AG04450 (cell line): ENCODE results near the gene AUP1. TPM values are rescaled to one million over a fixed set of nuclear protein-coding genes. Genes with fewer than 3 reads are reported as not detected.

Source experiments
- CTCF ChIA-PET: fragments of 300-600, 350-600 bp; formaldehyde crosslinking; extraction: SDS; loops from one replicate; lab custom pipeline; 2022; ENCODE audit warnings: antibody characterized with exemption, inconsistent platforms; lab: Charles Lee
- POLR2A ChIA-PET: fragments of 350-600 bp; formaldehyde crosslinking; extraction: SDS; loops from one replicate; lab custom pipeline; 2021; ENCODE audit warnings: antibody characterized with exemption, inconsistent platforms; lab: Yijun Ruan, JAX
- DNase-seq: peaks from one replicate; pipeline ENCODE4 v3.0.0-alpha.2; 2011; ENCODE audit warnings: low read depth, low spot score
- H3K27ac ChIP-seq: one replicate; pipeline ENCODE4 v1.5.1; 2012; ENCODE audit warnings: low read depth, low read length, control low read depth
- H3K27me3 ChIP-seq: one replicate; pipeline ENCODE4 v1.6.0; 2012; ENCODE audit warnings: low read length; ENCODE audit not compliant: control insufficient read depth, insufficient read depth
- H3K4me3 ChIP-seq: 2 replicates; pipeline ENCODE4 v1.5.1; 2011; ENCODE audit warnings: mild to moderate bottlenecking, low read depth, low read length, control low read depth
- H3K9me3 ChIP-seq: 2 replicates; pipeline ENCODE4 v1.5.1; 2012; ENCODE audit warnings: low read length; ENCODE audit not compliant: control insufficient read depth, insufficient read depth
- CTCF ChIP-seq: IDR thresholded peaks from 2 replicates; pipeline ENCODE4 v1.5.1; 2011; ENCODE audit warnings: low read depth, low read length, control low read depth, inconsistent platforms
- polyA plus RNA-seq: library from polyadenylated mRNA; depleted of rRNA; stranded (reverse); fragments of >200 nt; gene quantifications from 2 replicates; pipeline ENCODE4 v1.2.3, GENCODE V29; 2011; rRNA removed

The AUP1 gene
- polyA plus RNA-seq, 1 experiment: 51.9 TPM

- ChIA-PET POLR2A (interaction anchor here (0.6 to 2.8 kb wide), 9 partner anchors 9 to 281 kb away, joined by 3 to 16 read pairs (median 4); partner anchors contain the start of genes AUP1, HTRA2, INO80B and LOXL3), CTCF (interaction anchor here (0.6 to 12.6 kb wide), 9 partner anchors 10 to 396 kb away, joined by 3 to 174 read pairs (median 6); partner anchors contain the start of genes AUP1, HTRA2 and MRPL53)
- no peak for DNase-seq
- Histone ChIP-seq H3K27me3 (no peaks in the 10 kb centered on the region), H3K27ac (peak overlapping the region; percentile 70), H3K9me3 (no peaks in the 10 kb centered on the region; the same call in 1 of the 2 replicates), H3K4me3 (peak overlapping the region; percentile 99)
- no peak for TF ChIP-seq CTCF
Measured at GRCh38 chr2:74481961-74482800, 47.3 kb downstream of the AUP1 start.

GRCh38 chr2:74481431-74481830 is 48.1 kb downstream of the AUP1 start:
- POLR2A ChIA-PET: interaction anchor here (1.1 to 2.8 kb wide), 6 partner anchors 9 to 72 kb away, joined by 3 to 16 read pairs (median 6); partner anchors contain the start of genes AUP1, HTRA2, INO80B and LOXL3
- Histone ChIP-seq H3K27ac (peak overlapping the region; percentile 21), H3K27me3 (no peaks in the 10 kb centered on the region), H3K9me3 (no peaks in the 10 kb centered on the region; the same call in 1 of the 2 replicates), H3K4me3 (peak overlapping the region; percentile 99)
- no peak for DNase-seq
- CTCF ChIA-PET: interaction anchor here (1.5 to 12.6 kb wide), 3 partner anchors 23 to 106 kb away, joined by 4 to 174 read pairs (median 11); no protein-coding TSS in a partner anchor
- TF ChIP-seq CTCF: no peak

Other genes starting within 250 kb of the AUP1 start
- gene SLC4A5, start 186.3 kb downstream of the AUP1 start, polyA plus RNA-seq: 0.15 and 0.25 TPM in 2 replicates
- gene DCTN1, start 149.4 kb downstream of the AUP1 start, polyA plus RNA-seq: 147 and 188 TPM in 2 replicates
- 0.16 TPM in 2 replicates for gene C2orf81, start 108.1 kb downstream of the AUP1 start, polyA plus RNA-seq
- 14.5 and 19.5 TPM in 2 replicates for gene WDR54, start 108.0 kb downstream of the AUP1 start, polyA plus RNA-seq
- 12.6 and 12.7 TPM in 2 replicates for gene RTKN, start 87.8 kb downstream of the AUP1 start, polyA plus RNA-seq
- gene INO80B, start 74.6 kb downstream of the AUP1 start, polyA plus RNA-seq: 4.7 and 4.8 TPM in 2 replicates
- 56.0 and 68.5 TPM in 2 replicates for gene WBP1, start 71.3 kb downstream of the AUP1 start, polyA plus RNA-seq
- gene MOGS, start 64.3 kb downstream of the AUP1 start, polyA plus RNA-seq: 32.8 and 38.0 TPM in 2 replicates
- gene MRPL53, start 57.0 kb downstream of the AUP1 start, polyA plus RNA-seq: 25.9 and 32.8 TPM in 2 replicates
- gene CCDC142, start 46.7 kb downstream of the AUP1 start, polyA plus RNA-seq: 4.5 and 4.6 TPM in 2 replicates
- gene TTC31, start 46.6 kb downstream of the AUP1 start, polyA plus RNA-seq: 16.4 and 17.7 TPM in 2 replicates
- 0.76 and 0.86 TPM in 2 replicates for gene LBX2, start 30.1 kb downstream of the AUP1 start, polyA plus RNA-seq
- gene PCGF1, start 22.0 kb downstream of the AUP1 start, polyA plus RNA-seq: 20.9 and 21.4 TPM in 2 replicates
- not detected in 2 replicates for gene TLX2, start 15.3 kb downstream of the AUP1 start, polyA plus RNA-seq
- 0.02 TPM in 1 of 2 replicates, not detected in the other for gene DQX1, start 3.5 kb downstream of the AUP1 start, polyA plus RNA-seq
- 20.2 and 22.4 TPM in 2 replicates for gene HTRA2, start 227 bp upstream of the AUP1 start, polyA plus RNA-seq
- 41.1 and 46.2 TPM in 2 replicates for gene LOXL3, start 24.2 kb upstream of the AUP1 start, polyA plus RNA-seq
- 16.8 and 24.4 TPM in 2 replicates for gene DOK1, start 25.0 kb upstream of the AUP1 start, polyA plus RNA-seq
- 0.07 and 0.10 TPM in 2 replicates for gene M1AP, start 118.6 kb upstream of the AUP1 start, polyA plus RNA-seq
- 6.8 and 7.0 TPM in 2 replicates for gene SEMA4F, start 124.5 kb upstream of the AUP1 start, polyA plus RNA-seq